Kasumi-1 (cell line): Measurements from ENCODE around the gene CD8B2.
"Not testable (repeated sequence)": the region's sequence is repeated elsewhere in the genome, so short reads cannot be mapped to it uniquely, and the experiment has no call there.

Experiments
- DNase-seq, 2 experiments: peaks; one replicate each; lab custom pipeline; 2025; lab: John Stamatoyannopoulos, UW

The CD8B2 gene

DNA sequence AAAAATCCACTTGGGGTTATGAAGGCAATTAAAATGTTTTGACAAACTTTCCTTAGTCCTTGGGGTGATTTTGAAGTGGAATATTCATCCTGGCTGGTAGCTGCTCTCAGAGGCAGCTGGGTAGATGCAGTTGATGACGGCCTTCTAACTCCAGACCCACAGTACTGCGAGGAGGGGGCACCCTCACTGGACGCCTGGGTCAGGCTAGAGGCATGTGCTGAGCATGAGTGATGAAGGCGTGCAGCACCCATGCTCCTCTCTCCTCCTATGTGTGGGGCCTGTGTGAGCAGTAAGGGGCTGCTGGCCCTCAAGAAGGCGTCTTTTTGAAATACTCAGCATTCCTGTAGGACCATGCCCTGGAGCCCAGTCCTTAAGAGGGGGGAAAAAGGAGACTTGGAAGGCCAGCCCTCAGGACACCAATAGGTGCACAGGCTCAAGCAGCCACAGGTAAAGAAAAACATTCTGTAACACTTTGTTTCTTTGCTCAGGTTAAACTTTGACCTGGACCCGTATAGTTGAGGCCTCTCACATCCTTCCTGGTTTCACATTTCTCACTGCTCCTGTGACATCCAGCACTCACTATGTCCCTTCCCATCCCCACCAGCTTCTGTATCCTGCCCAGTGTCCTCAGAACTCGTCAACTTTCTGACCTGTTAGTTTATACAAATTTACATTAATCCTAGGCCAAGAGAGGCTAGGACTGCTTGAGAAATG, 64.4 kb downstream of the CD8B2 start:
- no peak for DNase-seq

DNA sequence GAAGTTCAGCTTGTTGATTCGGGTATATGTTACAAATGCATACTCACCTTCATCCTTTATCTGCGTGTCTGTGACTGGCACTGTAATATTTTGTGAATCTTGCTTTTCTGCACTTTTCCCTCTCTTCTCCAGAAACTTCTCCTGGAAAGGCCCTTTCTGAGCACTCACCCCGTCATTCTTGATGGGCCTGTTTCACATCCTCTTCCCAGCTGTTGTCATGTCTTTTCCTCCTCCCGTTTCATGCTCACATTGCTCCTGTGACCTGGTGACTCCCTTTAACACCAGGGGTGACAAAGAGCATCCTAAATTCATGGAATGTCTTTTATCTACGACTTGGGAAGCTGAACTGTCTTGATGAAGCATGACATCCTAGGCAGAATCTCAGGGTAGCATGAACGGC, 65.8 kb downstream of the CD8B2 start:
- no peak for DNase-seq

DNA sequence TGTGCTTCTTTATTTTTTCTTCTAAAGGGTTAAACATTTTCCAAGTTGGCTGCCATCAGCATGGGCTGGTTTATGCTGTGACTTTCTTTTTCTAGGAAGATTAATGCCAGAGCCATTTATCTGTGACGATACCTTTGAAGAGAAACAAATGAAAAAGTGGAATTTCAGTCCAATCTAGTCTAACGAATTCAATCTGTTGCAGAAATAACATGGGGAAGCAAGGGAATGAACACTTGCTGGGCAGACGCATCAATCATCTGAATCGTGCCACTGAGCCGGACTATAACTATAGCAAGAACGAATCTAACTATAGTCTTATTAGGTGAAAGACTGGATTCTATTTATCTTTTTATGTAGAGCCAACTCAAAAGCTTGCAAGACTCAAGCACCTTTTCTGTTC, 66.2 kb downstream of the CD8B2 start:
- DNase-seq = no peak

DNA sequence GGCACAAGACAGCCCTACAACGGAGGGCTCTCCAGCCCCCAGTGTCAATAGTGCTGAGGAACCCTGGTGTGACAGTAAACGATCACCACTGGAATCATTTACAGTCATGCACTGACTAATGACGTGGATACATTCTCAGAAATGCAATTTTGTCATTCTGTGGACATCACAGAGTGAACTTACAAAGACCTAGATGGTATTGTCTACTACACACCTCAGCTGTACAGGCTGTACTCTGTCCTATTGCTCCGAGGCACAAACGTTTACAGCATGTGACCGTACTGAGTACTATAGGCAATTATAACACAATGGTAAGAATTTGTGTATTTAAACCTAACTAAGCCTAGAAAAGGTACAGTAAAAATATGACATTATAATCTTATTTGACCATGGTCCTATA, 67.2 kb downstream of the CD8B2 start:
- DNase-seq = no peak

DNA sequence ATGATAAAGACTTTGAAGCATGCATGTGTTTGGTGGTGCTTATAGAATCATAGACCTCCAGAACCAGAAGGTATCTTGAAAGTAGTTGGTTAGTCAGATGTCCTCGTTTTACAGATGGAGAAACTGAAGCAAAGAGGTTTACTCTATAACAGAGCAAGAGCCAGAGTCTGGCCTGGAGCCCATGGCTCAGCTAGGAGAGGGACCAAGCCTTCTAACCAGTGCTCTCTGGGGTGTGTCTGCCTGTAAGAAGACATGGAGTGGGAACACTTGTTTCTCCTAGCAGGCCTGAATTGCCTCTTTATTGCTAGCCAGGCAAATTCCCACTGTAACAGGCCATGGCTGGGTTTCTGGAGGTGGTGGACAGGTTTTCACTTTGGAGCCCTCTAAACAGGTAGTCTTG, 67.9 kb downstream of the CD8B2 start:
- DNase-seq = no peak

DNA sequence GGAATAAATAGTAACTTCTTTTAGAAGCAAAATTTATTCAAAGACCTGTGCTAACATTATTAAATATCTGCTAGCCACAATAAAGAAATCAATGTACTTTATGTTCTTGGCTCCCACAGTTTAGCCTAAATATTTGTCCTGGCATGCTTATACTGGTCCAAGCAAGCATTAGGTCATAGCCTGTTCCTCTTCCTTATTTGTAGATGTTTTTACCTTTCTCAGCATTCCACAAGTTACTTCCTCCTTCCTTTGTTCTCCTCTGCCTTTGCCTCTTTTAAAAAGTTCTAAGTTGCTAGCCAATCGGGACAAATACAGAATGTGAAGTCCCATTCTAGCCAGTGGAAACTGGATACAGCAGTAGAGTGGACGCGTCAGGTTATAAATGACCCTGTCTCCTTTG, 72.6 kb downstream of the CD8B2 start:
- DNase-seq = not testable (repeated sequence)

DNA sequence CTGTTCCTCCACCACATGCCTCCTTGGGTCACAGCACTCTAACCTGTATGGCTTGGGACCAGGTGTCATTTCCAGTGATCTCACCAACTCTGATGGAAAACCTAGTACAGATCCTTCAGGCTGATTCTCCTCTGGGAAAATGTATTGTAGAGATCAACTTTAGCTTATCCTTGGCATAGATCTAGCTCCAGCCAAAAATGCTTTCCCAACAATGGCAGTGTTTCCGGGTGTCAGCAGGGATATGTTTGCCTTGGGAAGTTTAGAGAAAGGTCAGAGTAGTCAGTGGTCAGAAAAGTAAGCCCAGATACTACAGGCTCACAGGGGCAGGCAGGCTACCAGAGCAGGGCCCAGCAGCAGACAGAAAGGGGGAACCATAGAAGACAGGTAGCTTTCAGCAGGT, 73.6 kb downstream of the CD8B2 start:
- no peak for DNase-seq

DNA sequence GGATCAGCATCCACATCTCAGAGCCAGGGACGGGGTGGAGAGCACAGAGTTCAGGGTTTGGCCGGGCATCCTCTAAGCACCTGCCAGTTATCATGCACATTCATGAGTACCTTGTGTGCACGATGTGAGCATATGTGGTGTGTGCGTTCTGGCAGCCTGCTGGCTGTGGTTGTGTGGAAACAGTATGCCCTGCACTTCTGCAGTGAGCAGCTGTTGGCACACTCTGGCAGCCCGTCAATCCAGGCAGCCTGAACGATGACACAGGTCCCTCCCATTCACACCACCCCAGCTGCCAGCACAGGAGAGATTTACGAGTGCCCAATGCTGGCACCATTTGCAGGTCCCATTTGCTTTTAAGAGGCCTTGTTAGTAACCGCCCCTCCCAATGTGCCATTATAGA, 74.2 kb downstream of the CD8B2 start:
- no peak for DNase-seq

DNA sequence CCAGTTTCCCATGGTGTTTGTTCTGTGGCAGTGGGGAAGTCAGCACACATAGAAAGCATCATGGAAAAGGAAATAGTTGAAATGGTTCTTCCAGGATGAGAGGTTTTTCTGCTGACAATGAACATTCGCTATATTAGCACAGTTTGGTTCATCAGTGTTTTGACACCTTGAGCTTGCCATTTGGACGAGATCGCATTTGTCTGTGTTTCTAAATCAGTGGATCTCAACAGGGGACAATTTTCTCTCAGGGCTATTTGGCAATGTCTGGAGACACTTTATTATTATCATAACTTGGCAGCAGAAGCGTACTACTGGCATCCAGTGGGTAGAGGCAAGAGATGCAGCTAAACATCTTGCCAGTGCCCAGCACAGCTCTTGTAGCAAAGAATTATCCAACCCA, 74.6 kb downstream of the CD8B2 start:
- no peak for DNase-seq

DNA sequence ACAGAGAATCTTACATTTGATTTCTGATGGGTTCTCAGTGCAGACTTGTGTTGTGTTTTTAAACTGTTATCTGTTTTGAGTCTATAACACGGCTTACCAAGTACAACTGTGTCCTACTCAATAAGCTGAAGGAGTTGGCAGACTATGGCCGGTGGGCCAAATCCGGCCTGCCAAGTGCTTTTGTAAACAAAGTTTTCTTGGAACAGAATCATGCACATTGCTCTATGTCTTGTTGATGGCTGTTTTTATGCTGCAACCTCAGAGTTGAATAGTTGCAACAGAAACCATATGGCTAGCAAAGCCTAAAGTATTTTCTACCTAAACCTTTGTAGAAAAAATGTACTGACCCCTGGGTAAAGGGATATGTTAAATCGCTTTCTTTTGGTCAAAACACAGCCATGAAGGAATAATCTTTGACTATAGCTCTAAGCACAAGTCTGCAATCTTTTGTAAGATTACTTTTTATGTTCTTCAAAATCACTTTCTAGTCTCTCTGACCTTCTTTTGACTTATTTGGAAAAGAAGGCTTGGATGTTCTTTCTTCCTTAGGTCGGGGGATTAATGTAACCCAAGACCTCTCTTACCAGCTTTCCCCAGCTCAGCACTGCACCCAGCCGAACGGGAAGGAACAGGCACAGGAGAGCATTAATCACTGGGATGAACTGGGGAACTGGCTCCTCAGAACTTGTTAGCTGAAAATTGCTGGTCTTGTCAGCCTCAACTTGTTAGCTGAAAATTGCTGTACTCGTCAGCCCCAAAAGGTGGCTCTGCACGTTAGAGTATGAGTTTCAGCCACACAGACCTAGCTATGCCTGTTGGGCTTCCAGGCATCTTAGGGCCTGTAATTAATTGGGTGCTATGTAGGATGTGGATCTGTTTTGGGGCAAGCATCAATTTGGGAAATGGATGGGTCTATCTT, 75.4 kb downstream of the CD8B2 start:
- DNase-seq = peak in 1 of 2 experiments; percentile 5

DNA sequence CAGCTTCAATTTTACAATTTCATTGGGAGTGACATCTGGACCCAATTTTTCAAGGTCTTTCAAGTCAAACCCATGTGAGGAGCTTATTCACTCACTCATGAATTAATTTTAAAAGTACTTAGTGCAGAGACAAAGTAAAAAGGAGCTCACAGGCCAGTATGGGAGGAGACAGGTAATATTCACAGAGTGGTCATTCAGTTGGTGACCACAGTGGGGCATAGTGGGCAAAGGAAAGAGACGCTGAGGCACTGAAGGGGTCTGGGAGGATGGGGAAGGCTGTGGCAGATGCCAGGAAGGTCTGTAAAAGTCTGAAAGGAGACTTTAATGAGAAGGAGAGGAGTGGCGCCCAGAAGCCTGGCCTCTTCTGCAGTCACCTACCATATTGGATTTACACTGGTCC, 76.0 kb downstream of the CD8B2 start:
- no peak for DNase-seq

DNA sequence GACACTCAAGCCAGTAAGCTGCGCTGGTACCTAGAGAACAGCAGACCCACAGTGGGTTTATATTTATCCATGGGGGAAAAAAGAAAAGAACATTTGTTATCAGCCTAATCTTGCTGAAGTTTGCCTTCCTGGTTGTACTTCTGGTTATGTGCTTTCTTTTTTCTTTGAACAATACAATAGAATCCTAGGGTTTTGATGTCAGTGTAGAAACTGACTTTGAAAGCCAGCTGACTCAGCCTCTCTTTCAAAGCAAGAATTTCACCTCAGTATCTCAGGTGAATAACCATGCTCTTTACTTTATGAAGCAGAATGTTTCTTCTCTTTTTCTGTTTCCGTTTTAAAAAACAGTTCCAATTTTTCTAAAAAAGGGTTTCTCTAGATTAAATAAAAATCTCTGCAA, 78.4 kb downstream of the CD8B2 start:
- DNase-seq = no peak

DNA sequence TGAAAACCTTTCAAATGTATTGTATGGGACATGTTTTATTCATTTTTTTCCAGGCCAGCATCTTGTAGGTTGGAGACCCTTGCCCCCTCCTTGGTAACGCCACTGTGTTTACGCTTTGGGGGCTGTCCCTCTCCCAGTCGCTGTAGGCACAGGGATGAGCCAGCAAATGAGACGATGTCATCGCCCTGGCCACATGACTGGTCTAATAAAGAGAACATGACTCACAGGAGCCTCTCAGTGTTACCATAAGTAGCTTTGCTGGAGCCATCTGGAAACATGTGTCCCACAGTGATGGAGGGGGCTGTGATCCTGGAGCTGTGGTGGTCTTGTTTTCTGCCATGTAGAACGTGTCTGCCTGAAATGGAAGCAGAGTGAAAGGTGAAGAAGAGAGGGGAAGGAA, 78.9 kb downstream of the CD8B2 start:
- DNase-seq = no peak

DNA sequence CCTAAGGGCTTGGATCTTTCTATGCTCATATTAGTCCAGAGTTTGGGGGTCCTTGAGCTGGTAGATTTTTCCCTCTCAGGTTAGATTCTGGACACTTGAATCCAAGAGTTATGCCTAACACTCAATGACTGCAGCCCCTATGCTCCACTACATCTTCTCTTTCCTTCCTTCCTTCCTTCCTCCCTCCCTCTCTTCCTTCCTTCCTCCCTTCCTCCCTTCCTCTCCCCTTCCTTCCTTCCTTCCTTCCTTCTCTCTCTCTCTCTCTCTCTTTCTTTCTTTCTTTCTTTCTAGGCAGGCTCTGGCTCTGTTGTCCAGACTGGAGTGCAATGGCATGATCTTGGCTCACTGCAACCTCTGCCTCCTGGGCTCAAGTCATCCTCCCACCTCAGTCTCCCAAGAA, 79.3 kb downstream of the CD8B2 start:
- DNase-seq = not testable (repeated sequence)

DNA sequence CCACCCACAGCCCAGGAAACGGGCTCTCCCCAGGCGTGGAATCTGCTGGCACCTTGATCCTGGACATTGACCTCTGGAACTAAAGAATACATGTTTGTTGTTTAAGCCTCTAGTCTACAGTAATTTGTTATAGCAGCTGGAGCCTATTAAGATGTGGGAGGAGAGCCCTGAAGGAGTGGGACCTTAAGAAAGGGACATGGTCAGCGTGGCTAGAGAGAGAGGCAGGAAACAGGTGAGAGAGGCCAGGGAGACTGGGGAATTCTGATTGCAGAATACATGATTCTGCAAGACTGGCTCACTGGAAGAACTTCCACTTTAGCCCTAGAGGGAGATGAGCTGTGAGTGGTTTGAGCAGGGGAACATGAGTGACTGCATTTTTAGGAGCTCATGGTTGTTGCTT, 83.2 kb downstream of the CD8B2 start:
- DNase-seq = no peak
